Measurements from ENCODE around the gene SPATA24.

Gene SPATA24

DNA sequence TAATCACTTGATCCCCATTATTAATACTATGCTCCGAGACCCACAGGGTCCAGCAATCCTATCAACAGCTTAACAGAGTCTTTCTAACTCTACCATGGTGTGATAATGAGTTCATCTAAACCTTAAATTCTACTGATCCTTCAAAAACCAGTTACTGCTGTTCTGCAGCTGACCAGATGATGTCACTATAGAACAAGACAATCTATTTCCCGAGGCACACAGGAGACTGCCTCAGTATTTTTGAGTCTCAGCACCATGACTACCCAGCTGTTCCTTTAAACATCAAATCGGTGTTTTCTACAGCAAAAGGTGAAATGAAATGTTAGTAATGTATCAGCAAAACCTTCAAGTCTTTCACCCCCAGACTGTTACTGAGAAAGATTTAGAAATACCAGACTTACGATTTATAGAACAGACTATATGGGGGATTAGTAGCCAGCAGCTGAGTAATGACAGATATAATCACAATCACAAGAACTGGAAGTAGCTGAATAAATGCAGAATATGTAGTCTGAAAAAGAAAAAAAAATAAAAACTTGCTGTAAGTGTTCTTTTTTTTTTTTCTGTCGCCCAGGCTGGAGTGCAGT lies 18.5 kb upstream of the SPATA24 start:
- Histone ChIP-seq H3K9me3 (no peaks in the 10 kb centered on the region), H3K27ac (no peak overlapping the region), H3K36me3 (no peaks in the 10 kb centered on the region), H3K4me1 (ENCODE audit: control insufficient read depth in 1 of 2, insufficient read depth in 1 of 2, low read depth in 1 of 2, low read length in 1 of 2) (no peaks in the 10 kb centered on the region), H3K27me3 (no peaks in the 10 kb centered on the region), H3K4me3 (ENCODE audit: low read depth in 1 of 2, low read length in 1 of 2) (no peak overlapping the region)
- TF ChIP-seq, protein P1, sequence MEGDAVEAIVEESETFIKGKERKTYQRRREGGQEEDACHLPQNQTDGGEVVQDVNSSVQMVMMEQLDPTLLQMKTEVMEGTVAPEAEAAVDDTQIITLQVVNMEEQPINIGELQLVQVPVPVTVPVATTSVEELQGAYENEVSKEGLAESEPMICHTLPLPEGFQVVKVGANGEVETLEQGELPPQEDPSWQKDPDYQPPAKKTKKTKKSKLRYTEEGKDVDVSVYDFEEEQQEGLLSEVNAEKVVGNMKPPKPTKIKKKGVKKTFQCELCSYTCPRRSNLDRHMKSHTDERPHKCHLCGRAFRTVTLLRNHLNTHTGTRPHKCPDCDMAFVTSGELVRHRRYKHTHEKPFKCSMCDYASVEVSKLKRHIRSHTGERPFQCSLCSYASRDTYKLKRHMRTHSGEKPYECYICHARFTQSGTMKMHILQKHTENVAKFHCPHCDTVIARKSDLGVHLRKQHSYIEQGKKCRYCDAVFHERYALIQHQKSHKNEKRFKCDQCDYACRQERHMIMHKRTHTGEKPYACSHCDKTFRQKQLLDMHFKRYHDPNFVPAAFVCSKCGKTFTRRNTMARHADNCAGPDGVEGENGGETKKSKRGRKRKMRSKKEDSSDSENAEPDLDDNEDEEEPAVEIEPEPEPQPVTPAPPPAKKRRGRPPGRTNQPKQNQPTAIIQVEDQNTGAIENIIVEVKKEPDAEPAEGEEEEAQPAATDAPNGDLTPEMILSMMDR (IDR thresholded peaks at IDR 0.05): peak; percentile 83

DNA sequence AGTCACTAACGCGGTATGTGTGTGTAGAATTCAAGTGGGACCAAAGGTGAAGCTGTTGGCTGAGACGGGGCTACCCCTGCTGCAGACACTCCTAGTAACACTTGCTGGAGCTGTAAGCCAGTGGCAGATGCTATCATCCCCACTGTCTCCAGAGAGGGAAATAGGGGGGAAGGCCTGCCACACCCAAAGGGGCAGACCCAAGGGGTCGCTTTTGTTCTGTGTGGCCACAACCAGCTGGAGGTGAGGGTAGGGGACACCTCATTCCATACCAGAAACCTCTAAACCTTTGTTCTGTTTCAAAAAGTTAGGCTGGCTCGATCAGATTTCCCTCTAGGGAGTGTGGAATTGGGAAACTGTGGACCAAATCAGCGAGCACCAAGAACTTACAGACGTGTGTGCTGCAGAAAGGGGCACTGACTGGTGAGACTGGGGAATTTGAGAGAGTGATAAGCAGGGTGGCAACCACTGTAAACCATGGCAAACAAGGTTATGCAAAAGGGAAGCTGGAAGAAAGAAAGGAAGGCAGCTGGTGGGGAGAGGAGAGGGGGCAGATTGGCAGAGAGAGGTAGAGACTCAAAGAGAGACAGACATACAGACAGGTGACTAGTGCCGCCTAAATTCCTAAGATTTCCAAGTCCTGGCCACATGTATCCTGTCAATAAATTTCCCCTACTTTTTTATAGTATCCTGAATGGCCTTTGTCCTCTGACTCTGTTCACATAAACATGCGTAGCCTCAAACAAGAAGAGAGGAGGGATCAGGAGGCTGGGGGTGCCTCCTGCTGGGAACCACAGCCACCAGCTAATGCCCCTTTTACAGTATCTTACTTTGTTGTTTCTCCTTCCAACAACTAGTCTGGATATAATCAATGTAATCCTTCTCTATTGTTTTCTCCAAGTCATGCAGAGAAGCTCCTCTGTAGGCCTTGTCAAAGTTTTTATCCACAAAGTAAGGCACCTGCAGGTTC lies 15.6 kb upstream of the SPATA24 start:
- Histone ChIP-seq H3K9me3 (no peaks in the 10 kb centered on the region), H3K27me3 (no peaks in the 10 kb centered on the region), H3K27ac (no peak overlapping the region), H3K4me1 (ENCODE audit: control insufficient read depth in 1 of 2, insufficient read depth in 1 of 2, low read depth in 1 of 2, low read length in 1 of 2) (no peaks in the 10 kb centered on the region), H3K4me3 (ENCODE audit: low read depth in 1 of 2, low read length in 1 of 2) (no peak overlapping the region), H3K36me3 (no peaks in the 10 kb centered on the region)
- TF ChIP-seq, protein P1 (IDR thresholded peaks at IDR 0.05): no peak

DNA sequence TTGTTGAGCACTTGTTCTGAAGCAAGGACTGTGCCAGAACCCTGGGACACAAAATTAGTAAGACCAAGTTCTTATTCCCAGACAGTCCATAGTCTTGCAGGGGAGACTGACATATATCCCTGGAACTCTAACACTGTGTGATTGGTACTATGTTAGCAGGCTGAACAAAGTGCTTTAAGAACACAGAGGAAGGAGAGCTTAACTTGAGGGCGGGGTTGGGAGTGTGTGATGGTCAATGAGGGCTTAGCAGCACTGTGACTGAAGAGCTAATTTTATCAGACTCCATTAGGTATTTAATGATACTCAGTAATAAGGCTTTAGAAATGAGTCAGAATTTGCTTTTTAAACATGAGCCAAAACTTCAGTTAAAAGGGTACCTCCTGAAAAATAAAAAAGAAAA lies 14.9 kb upstream of the SPATA24 start:
- H3K27ac ChIP-seq: no peak overlapping the region
- H3K4me1 ChIP-seq (ENCODE audit: control insufficient read depth in 1 of 2, insufficient read depth in 1 of 2, low read depth in 1 of 2, low read length in 1 of 2): no peaks in the 10 kb centered on the region
- no peak overlapping the region for H3K4me3 ChIP-seq (ENCODE audit: low read depth in 1 of 2, low read length in 1 of 2)
- no peaks in the 10 kb centered on the region for H3K27me3 ChIP-seq
- TF ChIP-seq, protein P1 (IDR thresholded peaks at IDR 0.05): no peak
- H3K9me3 ChIP-seq: no peaks in the 10 kb centered on the region
- no peaks in the 10 kb centered on the region for H3K36me3 ChIP-seq

DNA sequence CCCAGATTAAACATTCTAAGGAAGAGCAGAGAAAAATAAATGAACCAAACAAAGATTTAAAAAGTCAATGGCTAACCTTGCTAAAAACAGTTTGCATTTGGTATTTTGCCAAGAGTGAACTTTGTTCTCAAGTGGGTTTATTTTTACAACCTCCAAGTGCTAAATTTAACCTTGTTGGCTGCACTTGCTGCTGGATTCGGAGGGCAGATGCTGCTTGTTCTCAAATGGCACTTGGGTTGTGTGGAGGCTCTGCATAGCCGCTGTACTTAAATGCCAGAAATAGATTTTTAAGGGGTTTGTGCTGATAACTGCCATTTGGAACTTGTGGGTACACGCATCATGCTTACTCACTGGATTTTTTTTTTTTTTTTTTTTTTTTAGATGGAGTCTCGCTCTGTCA lies 13.3 kb upstream of the SPATA24 start:
- no peaks in the 10 kb centered on the region for H3K9me3 ChIP-seq
- no peaks in the 10 kb centered on the region for H3K27me3 ChIP-seq
- no peaks in the 10 kb centered on the region for H3K4me1 ChIP-seq (ENCODE audit: control insufficient read depth in 1 of 2, insufficient read depth in 1 of 2, low read depth in 1 of 2, low read length in 1 of 2)
- TF ChIP-seq, protein P1 (IDR thresholded peaks at IDR 0.05): no peak
- no peak overlapping the region for H3K27ac ChIP-seq
- no peaks in the 10 kb centered on the region for H3K36me3 ChIP-seq
- no peak overlapping the region for H3K4me3 ChIP-seq (ENCODE audit: low read depth in 1 of 2, low read length in 1 of 2)

DNA sequence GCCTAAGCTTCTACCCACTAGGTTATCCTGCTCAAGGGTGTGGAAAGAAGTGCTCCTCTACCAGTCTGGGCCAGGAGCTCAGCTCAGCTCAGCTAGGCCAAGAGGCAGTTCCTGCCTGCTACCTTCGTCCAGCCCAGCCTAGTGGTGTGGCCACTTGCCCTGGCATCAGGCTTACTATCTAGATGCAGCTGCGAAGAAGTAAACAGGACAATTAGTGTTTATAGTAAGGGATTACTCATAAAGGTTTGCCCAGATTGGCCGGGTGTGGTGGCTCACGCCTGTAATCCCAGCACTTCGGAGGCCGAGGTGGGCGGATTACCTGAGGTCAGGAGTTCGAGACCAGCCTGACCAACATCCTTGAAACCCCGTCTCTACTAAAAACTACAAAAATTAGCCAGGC lies 12.8 kb upstream of the SPATA24 start:
- H3K9me3 ChIP-seq: no peaks in the 10 kb centered on the region
- H3K27ac ChIP-seq: no peak overlapping the region
- no peaks in the 10 kb centered on the region for H3K27me3 ChIP-seq
- H3K36me3 ChIP-seq: no peaks in the 10 kb centered on the region
- TF ChIP-seq, protein P1 (IDR thresholded peaks at IDR 0.05): no peak
- H3K4me1 ChIP-seq (ENCODE audit: control insufficient read depth in 1 of 2, insufficient read depth in 1 of 2, low read depth in 1 of 2, low read length in 1 of 2): no peaks in the 10 kb centered on the region
- H3K4me3 ChIP-seq (ENCODE audit: low read depth in 1 of 2, low read length in 1 of 2): no peak overlapping the region

Measured in neutrophil (primary cell).